Hypothalamus (tissue), 51 donors: ENCODE measurements around the gene GGA1.
"Not testable (repeated sequence)": the region's sequence is repeated elsewhere in the genome, so short reads cannot be mapped to it uniquely, and the experiment has no call there.

Experiments used
- DNase-seq, 51 donors: peaks; one replicate each; lab custom pipeline; 2025; lab: John Stamatoyannopoulos, UW

The GGA1 gene

GRCh38 chr22:37607010-37607934, 1.4 kb upstream of the GGA1 start:
- DNase-seq: peak in 48 of 51 donors; percentile 19 to 85 (median 61)

- DNase-seq: no peak
Measured at GRCh38 chr22:37607935-37608476, 628 bp upstream of the GGA1 start.

- peak in 3 of 51 donors; percentile 59 to 62 (median 62) for DNase-seq
Measured at GRCh38 chr22:37609240-37610152, 862 bp downstream of the GGA1 start.

- DNase-seq: not testable (repeated sequence)
Measured at GRCh38 chr22:37610153-37610475, 1.5 kb downstream of the GGA1 start.

- peak in 6 of 51 donors; percentile 13 to 30 (median 24) for DNase-seq
Measured at GRCh38 chr22:37610480-37611129, 2.0 kb downstream of the GGA1 start.

- no peak for DNase-seq
Measured at GRCh38 chr22:37611207-37611606, 2.6 kb downstream of the GGA1 start.

GRCh38 chr22:37616201-37617083, 7.8 kb downstream of the GGA1 start:
- no peak for DNase-seq

GRCh38 chr22:37617431-37617830, 8.8 kb downstream of the GGA1 start:
- DNase-seq: no peak

GRCh38 chr22:37618072-37618656, 9.5 kb downstream of the GGA1 start:
- DNase-seq: no peak

GRCh38 chr22:37618674-37619073, 10.0 kb downstream of the GGA1 start:
- DNase-seq: no peak

GRCh38 chr22:37619991-37620390, 11.4 kb downstream of the GGA1 start:
- DNase-seq: no peak

GRCh38 chr22:37621352-37621860, 12.8 kb downstream of the GGA1 start:
- no peak for DNase-seq

GRCh38 chr22:37623075-37624016, 14.7 kb downstream of the GGA1 start:
- DNase-seq: peak in 35 of 51 donors; percentile 8 to 71 (median 40)

- DNase-seq: no peak
Measured at GRCh38 chr22:37624017-37624365, 15.4 kb downstream of the GGA1 start.

GRCh38 chr22:37624876-37625275, 16.2 kb downstream of the GGA1 start:
- DNase-seq: no peak

GRCh38 chr22:37625737-37626136, 17.1 kb downstream of the GGA1 start:
- DNase-seq: no peak

GRCh38 chr22:37626144-37626543, 17.5 kb downstream of the GGA1 start:
- peak in 7 of 51 donors; percentile 14 to 38 (median 21) for DNase-seq

- no peak for DNase-seq
Measured at GRCh38 chr22:37626556-37627075, 18.0 kb downstream of the GGA1 start.
